NCI-H82 (cell line): ENCODE results near the gene ADSS1.

Experiments used
- DNase-seq: peaks from one replicate; lab custom pipeline; 2025; lab: John Stamatoyannopoulos, UW

The ADSS1 gene

DNA sequence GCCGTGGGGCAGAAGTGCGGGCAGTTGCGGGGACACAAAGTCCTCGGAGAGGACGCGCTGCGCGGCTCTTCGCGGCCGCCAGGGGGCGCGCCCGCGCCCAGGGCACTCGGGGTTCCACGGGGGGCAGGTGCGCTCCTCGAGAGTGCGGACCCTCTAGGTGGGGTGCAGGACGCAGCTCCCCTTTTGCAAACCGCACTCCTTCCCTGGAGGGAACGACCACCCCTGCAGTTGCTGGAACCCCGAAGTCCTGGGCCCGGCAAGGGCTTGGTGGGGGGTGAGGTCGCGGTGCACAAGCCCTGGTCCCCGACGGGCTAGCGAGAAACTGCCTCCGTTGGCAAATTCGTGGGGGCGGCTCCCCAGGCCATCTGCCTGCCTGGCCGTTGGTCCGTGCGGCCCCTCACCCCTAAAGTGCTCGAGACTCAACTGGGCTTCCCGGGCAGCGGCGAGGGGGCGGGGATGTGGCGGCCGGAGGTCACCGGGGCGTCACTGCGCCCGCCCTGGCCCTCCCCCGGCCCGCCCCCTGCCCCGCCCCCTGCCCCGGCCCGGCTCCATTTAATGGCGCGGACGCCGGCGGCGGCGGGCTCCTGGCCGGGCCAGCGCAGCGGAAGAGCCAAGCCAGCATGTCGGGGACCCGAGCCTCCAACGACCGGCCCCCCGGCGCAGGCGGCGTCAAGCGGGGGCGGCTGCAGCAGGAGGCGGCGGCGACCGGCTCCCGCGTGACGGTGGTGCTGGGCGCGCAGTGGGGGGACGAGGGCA, at the start of gene ADSS1:
TSS of gene ADSS1 (plus strand) at position 579 of the 756 bp plus-strand sequence. CDS start at position 621, 42 bp downstream.
- DNase-seq, result peak; percentile 49

DNA sequence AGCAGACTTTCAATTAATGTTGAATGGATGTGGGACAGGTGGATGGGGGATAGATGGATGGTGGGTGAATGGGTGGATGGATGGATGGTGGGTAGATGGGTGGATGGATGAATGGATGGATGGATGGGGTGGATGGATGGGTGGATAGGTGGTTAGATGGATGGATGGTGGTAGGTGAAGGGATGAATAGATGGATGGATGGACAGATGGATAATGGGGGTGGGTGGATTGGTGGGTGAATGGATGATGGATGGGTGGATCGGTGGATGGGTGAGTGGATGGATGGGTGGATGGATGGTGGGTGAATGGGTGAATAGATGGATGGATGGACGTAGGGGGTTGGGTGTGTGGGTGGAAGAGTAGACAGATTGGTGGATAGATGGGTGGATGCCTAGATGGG, 48.6 kb upstream of the ADSS1 start:
- DNase-seq, result no peak

DNA sequence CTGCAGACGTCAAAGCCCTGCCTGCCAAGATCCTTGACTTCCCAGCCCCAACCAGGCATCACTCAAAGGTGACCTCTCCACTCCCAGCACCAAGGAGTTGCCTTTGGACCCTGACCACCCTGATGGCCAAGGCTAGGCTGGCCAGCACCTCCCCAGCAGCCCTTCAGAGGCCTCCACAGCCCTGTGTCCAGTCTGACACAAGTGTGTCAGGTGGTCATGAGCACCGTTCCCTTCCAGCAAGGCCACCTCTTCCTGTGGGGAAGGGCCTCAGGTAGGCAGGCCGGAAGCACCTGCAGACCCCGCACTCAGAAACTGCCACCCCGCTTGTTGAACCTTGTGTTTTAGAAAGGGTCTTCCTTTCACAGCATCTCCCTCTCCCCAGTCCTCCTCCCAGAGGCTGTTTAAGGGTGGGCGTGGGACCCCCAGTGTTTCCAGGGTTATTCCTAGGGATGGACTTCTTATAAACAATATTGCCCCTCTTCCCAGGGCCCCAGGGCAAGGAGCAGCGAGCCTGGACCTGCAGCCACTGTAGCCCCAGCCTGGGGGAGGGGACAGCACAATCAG, 47.8 kb upstream of the ADSS1 start:
- no peak for DNase-seq

DNA sequence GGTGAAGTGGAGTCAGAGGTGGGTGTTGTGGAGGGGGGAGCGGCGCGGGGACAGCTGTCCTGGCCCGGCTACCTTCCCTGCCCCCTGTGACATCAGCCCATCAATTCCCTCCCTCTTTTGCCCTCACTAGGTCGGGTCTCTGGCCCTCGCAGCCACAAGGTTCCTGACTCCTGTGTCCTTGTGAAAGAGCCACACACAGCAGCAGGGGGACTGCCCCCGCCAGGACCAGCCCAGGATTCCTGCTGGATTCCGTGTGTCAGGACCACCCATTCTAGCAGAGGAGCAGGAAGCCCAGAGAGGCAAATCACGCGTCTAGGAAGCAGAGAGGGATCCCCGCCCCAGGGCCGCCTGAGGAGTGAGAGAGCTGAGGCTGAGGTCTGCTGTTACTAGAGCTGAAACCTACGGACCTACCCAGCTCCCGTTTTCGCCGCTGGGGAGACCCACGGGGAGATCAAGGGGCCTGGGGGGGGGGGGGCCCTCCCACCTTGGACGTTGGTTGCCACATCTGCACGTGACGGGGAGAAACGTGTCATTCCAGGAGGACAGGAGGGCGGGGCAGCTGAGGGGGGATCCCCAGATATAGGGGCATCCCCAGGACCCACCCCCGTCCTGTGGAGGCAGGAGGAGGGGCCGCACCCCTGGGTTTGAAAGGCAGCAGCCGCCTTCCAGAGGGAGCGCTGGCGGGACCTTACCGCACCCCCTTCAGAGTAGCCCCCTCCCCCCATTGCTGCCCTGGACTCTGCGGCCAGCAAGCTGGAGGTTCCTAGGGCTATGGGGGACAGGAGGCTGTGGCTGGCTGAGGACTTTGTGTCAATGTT, 47.1 kb upstream of the ADSS1 start:
- DNase-seq, result peak; percentile 17

DNA sequence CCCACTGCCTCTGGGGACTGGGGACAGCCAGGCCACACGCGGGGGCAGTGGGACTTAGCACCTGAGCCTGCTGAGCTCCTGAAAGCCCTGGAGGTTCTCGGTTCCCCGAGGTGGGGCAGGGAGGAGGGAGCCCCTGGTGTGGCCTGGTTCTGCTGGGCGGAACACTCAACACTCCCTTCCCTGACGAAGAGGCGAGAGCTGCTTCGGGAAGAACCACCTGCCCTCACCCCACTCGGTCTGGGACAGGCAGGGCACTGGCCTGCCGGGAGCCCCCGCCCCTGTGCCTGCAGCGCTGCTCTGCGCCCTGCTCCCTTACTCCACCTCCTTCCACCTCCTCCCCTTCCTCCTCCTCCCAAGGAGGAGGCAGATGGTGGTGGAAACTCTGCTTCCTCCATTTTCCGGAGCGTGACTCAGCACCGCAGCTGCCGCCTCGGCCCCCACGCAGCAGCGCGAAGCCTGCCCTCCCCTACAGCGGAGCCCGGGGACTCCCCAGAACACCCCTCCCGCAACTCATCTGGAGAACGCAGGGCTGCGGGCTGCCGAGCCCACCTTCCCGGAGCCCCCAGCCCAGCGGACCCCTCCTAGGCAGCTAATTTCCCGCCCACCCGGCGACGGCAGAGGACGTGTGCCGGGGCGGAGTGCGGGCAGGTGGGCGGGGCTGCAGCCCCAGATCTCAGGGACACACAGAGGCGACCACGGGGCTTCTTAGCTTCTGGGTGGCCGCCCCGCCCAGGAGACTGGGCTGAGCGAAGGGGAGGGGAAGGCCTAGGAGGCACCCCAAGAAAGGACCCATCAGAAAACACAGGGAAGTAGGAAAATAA, 46.3 kb upstream of the ADSS1 start:
- peak; percentile 84 for DNase-seq

DNA sequence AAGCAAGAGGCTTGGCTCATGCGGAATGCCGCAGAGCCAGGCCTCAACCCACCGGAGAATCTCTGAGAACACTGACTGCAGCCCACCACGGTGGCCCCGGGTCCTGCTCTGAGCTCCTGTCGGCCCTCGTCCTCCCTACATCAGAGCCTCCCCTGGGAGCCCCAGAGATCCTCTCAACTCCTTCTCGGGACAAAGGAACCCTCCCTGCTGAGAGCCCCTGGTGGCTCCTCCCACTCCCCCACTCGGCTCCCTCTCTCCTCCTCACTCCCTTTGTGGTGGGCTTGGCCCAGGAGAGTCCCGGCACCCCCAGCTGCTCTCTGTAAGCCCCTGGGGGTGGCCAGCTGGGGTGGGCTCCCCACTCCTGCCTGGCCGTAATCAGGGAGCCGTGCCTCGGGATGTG, 45.7 kb upstream of the ADSS1 start:
- peak; percentile 72 for DNase-seq

DNA sequence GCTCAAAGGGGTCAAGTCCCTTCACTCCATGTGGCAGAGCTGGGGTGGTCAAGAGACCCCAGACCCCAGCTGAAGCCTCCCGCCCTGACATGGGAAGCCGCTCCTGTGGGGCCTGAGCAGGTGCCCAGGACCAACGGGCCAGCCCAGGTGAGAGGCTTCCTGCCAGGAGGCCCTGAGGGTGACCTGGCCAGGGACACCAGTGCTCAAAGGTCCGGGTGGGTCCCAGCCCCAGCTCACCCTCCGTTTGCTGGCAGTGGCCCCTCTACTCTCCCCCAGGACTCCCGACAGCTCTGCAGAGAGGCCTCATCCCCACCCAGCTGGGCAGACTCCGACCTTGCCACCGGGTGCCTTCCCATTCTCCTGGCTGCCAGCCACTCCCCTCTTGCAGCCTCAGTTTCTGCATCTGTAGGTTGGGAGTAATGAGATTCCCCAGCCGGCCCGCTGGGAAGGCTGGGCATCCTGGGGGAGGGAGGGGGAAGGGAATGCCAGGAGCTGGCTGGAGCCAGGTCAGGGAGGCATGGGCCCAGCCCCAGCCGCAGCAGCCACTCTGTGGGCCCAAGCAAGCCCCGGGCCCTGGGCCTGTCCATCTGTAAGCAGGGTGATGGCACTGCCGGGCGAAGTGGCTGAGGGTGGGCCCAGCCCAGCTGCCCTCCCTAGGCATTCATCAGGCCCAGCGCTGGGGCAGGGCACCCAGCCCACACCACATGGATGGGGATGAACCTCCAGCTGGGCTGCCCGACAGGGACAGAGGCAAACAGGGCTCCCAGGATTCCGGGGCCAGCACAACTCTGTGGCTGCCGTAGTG, 44.9 kb upstream of the ADSS1 start:
- DNase-seq, result no peak

DNA sequence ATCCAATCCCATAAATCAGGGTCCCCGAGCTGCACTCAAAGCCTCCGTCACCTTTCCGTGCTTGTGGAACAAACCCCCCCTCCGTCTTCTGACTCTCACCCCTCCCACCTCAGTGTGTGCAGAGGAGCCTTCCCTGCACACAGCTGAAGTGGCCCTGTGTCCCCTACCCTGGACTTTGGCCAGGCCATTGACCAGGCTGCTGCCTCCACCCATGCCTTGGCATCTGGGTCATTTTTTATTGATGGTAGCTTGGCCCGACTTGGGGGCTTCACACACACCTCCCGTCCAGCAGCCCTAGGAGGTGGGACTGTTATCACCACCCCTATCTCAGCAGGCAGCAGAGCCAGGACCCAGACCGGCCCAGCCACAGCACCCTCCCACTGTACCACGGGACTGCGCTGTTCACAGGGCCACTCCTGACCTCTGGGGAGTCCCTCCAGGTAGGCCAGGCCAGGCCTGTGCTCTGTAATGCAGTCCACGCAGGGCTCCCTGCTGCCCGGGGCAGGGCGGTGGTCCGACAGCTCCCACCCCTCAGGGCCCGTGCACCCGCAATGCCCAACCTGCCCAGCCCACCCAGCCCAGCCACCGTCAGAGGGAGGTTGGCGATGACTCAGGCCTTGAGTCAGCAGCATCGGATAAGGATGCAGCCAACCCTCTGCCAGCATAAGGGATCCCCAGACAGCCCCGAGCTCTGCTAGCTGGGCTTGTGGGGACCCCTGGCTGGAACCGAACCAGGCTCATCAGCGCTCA, 43.8 kb upstream of the ADSS1 start:
- no peak for DNase-seq

DNA sequence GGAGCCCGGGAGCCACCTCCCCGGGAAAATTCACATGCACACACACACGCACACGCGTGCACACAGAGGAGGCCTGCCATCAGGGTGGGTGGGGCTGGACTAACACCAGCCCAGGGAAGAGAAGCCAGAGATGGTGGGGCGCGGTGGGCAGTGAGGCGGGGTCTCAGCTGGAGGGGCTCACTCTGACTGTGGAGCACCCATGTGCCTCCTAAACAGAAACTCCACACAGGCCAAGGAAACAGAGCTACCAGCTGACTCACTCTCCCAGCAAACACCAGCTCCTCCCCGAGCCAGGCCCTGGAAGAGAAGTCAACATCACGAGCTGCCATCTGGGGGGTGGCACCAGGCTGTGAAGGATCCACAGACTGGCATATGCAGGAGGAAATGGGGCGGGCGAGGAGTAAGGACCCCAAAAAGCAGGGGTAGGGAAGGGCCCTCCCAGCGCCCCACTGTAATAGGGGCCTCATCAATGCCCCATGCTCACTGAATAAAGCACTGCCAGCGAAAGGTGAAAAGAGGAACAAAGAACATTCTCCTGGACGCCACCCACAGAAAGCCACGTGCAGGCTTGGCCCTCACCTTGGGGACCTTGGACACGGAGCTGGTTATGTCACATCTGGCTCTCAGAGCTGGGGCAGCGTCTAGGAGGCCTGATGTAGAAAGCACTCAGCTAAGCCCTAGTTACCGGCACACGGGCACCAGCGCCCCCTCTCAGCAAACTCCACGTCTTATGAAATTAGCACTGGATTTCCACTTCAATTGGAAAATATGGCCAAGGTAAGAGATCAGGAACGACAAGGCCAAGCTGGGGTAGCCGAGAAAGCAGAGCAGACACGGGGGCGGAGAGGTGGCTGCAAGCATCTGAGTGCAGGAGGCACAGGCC, 43.0 kb upstream of the ADSS1 start:
- DNase-seq, result peak; percentile 22

DNA sequence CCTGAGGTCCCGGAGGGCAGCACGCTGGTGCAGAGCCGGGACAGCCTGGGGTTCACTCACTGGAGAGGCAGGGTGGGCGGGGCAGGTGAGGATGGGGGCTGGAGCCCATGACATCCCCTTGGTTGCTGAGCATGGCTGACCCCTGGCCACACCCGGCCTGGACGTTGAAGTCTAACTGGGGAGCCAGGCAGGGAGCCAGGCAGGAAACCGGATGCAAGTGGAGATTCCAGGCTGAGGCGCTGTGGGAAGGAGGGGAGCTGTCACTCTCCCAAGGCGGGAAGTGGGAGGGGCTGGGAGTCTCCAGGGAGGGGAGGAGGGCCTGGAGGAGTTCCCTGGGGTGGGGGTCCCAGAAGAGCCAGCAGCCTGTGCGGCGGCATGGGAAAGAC, 42.3 kb upstream of the ADSS1 start:
- peak; percentile 38 for DNase-seq

DNA sequence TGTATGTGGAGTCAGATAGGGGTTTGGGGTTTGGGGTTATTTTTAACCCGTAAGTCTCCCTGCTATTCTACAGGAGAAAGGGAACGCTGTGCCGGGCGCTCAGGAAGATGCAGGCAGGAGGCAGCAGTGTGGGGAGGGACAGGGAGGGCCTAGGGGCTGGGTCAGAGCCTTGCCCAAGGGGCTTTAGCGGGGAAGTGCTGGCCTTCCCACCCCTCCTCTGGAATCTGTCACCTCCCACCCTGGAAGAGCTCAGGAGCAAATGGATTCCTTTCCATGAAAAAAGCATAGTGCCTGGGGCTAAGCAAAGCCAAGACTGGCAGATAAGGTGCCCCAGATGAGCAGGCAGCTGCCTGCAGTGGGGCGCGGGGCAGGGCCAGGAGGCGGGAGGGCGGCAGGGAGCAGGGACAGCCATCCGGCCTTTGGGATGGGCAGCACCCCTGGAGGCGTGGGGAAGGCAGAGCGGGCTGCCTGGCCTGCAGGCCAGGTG, 41.9 kb upstream of the ADSS1 start:
- no peak for DNase-seq

DNA sequence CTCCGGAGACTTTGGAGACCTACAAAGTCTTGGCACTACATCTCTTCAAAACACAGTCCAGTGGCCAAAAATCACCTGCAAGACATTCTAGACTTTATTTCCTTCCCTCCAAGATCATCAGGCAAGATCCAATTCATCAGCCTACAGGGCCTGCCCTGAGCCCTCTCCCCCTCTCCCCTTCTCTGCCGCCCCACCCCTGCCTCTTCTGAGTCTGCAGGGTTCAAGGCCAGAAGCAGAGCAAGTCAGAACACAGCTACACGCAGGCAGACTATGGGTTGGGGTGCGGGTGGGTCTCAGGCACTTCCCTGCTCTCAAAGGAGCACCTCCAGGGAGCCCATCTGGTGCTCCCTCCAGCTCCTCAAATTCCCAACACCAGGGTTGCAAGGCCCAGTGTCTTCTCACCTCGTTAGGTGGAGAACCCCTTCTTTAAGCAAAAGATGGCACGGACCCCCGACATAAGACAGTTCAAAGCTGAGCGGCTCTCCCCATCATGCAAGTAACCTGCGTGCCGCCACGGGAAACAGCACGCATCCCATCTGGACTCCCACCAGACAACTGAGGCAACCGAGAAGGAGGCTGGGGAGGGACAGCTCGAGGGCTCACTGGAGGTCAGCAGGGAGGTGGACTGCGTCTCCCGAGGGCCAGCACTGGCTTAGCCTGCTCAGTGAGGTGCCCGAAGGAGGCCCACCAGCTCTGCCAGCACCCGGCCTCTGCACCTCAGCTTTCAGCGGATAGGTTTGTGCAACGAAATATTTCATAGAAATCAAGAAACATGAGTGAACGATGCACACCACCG, 40.2 kb upstream of the ADSS1 start:
- DNase-seq, result no peak

DNA sequence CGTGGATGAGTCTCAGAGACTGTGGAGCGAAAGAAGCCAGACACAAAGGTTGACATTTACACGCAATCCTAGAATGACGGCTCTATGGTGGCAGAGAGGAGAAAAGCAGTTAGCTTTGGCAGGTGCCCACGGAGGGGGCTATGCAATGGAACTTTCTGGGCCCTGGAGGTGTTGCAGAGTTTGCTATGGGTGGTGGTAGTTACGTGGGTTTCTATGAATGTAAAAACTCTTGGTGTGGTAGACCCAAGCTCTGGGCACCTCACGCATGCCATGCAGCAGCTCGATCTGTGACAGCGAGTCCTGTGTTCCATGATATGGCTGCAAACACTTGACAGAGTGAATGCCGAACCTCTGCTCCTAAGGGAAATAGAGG, 39.6 kb upstream of the ADSS1 start:
- DNase-seq, result no peak

DNA sequence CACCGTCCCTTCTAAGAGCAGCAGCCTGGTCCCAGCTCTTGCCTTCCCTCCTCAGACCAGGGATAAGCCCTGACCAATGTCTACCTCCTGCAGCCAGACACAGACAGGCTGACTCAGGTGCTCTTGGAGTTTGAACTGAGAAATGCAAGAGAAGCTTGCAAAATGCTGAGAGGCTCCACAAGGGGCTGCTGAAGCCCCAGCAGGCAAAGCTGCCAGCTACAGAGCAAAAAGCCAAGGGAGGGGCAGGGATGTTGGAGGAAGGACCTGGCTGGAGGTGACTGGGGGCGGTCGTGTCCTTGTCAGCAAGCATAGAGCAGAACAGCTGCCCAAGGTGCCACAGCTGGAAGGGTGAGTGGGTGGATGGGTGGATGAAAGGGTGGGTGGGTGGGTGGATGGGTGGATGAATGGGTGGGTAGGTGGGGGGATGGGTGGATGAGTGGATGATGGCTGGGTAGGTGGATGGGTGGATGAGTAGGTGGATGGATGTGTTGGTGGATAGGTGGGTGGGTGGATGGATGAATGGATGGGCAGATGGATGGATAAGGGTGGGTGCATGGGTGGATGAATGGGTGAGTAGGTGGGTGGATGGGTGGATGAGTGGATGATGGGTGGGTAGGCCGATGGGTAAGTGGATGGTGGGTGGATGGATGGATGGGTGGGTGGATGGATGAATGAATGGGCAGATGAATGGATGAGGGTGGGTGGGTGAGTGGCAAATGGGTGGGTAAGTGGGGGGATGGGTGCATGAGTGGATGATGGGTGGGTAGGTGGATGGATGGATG, 38.6 kb upstream of the ADSS1 start:
- no peak for DNase-seq

DNA sequence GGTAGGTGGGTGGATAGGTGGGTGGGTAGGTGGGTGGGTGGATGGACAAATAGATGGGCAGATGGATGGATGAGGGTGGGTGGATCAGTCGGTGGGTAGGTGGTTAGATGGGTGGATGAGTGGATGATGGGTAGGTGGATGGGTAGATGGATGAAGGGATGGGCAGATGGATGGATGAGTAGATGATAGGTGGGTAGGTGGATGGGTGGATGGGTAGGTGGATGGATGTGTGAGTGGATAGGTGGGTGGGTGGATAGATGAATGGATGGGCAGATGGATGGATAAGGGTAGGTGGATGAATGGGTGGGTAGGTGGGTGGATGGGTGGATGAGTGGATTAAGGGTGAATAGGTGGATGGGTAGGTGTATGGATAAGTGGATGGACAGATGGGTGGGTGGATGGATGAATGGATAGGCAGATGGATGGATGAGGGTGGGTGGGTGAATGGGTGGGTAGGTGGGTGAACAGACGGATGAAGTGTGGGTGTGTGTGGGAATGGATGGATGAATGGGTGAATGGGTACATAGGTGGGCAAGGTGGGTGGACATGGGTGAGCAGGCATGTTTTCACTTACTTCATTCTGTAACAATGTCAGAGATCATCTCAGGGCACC, 37.9 kb upstream of the ADSS1 start:
- no peak for DNase-seq

DNA sequence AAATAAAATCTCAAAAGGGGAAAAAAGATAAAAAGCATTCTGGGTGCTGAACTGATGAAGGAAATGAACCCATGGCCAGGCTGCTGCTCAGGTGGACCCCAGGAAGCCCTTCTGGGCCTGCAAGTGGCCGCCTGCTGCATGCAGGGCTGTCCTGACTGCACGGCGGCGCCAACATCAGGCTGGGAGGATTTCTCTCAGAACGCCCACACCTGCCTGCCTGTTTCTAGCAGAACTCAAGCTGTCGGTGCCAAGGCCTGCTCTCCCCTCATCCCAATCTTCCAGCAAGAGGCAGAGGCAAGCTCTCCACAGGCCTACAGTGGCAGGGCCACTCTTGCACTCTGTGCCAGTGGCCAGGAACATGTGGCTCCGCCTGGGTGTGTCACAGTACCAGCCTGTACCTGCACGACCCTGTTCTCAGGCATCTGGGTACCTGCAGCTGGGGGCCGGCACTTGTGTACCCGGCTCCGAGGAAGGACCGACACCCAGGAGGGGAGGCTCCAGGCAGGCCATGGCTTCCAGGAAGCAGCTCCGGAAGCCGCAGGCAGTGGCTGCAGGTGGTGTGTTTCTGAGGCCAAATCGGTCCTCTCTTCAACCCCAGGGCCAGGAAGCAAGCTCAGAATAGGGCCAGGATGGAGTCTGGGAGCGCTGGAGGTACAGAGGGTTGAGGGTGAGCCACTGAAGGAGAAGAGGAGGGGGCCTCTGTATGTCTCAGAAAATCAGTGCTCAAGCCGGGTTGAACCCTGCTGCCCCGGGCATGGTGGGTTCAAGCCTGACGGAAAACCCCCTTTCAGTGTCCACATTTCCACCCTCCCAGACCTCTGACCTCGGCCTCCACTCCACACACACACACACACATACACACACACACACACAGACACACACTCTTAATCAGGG, 37.2 kb upstream of the ADSS1 start:
- DNase-seq, result no peak
